ENCODE measurements around the gene GRIK3.

The GRIK3 gene

DNA sequence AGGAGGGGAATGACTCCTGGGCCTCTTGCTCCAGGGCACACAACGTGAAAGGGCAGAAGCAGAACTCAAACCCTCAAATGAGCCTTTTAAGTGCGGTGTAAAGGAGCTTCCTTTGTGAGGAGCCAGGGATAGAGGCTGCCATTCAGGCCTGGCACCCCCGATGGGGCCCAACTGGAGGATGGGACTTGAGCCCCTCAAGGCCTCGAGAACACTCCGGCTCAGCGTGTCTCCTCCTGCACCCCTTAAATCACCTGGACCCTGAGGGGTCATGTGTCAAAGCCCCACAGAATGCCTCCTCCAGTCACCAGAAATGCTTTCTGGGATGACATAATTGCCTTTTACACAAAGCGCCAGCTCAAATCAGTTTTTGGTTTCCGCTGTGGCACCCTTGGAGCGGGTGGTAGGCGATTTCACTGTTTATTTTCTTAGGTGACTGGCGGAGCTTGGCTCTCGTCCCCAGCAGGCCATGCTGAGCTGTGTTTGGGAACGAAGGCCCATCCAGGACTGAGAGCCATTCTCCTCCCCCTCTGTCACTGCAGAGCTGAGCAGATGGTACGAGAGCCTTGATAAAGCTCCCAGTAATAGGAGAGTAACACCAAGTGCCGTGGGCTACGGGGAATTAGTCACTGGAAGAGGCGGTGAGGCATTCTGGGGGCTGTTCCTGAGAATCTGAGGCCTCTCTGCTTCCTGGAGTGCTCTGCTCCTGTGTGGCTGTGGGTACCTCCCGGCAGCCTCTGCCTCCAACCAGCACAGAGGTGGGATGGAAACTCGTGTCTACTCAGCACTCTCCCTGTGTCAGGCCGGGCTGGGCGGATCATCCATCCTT lies 163.0 kb downstream of the GRIK3 start:
- no peak for DNase-seq

DNA sequence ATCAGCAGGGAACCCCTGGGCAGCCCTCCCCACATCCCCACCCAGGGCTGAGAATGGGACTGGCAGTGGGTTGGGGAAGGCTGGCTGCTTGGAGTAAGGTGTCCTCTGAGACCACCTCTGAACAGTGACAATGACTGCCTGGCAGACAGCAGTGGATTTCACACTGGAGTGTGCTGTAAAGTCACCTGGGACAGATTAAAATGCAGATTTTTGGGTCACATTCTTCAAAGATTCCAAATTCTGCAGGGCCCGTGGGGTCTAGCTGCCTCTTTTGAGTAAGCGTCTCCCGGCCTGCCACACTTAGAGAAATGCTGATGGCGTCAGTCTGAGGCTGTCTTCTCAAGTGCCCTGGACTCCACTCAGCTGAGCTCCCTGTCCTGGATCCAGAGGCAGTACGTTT lies 164.5 kb downstream of the GRIK3 start:
- DNase-seq: no peak

- DNase-seq: no peak
These were observed 165.3 kb downstream of the GRIK3 start for GRCh38 chr1:36869054-36869453.

DNA sequence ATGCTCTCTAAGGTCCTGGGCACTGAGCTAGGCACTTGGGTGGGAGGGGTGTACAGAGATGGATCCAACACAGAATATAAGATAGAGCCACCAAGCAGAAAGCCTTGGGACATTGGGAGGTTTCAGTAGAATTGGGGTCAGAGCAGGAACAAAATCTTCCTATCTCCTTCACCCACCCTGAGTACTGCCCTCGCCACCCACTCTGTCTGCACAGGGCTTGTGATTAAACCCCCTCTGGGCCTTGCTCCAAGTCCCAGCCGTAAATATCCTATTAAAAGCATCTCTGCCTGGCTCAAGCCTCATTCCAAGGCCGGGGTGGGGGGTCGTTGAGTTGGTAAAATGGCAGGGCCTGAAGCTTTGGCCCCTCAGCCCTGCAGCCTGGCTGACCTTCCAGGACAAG lies 166.7 kb downstream of the GRIK3 start:
- DNase-seq: no peak

DNA sequence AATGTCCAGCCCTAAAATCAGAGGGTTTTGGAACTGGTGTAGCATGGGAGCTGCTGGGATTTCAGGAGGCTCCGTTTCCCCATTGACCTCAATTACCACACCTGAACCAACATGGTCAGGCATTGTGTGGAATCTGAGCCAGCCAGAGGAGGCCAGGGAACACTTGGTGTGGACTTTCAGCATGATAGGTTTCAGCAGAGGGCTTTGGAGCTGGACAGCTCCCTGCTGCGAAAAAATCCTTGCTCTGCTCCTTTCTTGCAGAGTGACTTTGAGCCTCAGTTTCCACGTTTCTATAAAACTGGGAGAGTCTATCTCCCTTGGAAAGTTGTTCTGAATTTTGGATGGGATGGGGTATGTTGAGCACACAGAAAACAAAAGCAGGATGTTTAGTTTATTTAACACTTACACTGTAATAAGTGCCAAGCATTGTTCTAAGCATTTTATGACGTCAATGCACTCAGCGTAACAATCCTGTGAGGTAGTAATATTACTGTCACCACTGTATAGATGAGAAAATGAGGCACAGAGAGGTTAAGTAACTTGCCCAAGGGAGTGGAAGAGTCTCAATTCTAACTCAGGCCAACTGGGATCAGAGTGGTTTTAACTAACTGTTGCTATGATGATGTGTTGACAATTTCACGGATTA lies 168.0 kb downstream of the GRIK3 start:
- DNase-seq: no peak

GRCh38 chr1:36865602-36865900 lies 168.8 kb downstream of the GRIK3 start:
- DNase-seq: no peak

GRCh38 chr1:36864823-36865601 lies 169.3 kb downstream of the GRIK3 start:
- no peak for DNase-seq

GRCh38 chr1:36864182-36864822 lies 170.0 kb downstream of the GRIK3 start:
- DNase-seq: peak; percentile 4

- DNase-seq: no peak
These were observed 170.8 kb downstream of the GRIK3 start for GRCh38 chr1:36863500-36863899.

DNA sequence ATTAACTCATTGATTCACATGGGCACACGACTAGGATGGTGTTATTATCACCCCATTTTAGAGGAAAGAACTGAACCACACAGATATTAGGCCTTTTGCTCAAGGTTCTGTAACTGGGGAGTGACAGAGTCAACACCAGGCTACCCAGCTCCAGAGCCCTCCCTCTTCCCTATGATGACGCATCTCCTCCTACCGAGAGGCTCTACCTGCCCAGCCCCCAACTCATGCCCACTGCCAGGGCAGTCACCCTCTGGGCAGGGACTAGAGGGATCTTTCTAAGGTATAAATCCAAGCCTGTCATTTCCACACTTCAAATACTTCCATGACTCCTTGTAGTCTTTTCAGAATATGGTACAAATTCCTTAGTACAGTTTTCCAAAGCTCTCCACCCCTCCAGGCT lies 171.3 kb downstream of the GRIK3 start:
- DNase-seq: no peak

DNA sequence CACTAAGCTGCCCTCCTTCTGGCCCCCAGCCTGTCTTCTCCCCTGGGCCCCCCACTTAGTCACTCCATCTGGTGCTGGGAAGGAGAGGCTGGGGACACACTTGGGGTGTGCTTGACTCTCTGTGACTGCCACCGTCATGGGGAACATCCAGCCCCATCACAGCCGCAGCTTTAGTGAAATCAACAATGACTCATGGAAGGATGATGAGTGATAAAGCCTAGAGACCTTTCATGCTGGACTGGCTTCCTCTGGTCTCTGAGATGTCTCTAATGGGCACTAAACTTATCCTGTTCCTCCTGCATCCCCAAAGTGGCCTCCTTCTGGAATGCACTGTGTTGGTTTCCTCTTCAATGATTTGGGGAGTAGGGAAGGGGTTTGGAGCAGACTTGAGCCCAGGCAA lies 172.9 kb downstream of the GRIK3 start:
- DNase-seq: no peak

- no peak for DNase-seq
These were observed 174.4 kb downstream of the GRIK3 start for GRCh38 chr1:36859926-36860325.

GRCh38 chr1:36858981-36859380 lies 175.3 kb downstream of the GRIK3 start:
- DNase-seq: no peak

GRCh38 chr1:36858553-36858952 lies 175.8 kb downstream of the GRIK3 start:
- no peak for DNase-seq

DNA sequence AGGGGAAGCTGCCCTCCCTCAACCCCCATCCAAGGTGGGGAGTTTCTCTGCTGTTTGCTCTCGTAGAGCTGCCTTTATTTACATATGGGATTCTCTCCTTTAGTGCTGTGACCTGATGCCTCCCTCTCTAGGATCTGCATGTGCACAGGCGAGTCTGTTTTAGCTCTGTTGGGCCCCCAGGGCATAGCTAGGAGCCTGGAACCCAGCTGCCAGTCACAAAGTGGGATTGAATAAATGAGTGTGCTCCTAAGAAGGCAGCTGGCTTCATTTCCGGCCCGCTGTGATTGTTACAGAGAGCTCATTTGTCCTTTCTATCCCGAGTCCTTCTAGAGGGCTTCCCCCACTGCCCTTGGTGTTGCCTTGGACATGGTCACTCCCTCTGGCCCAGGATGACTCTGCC lies 176.6 kb downstream of the GRIK3 start:
- no peak for DNase-seq

DNA sequence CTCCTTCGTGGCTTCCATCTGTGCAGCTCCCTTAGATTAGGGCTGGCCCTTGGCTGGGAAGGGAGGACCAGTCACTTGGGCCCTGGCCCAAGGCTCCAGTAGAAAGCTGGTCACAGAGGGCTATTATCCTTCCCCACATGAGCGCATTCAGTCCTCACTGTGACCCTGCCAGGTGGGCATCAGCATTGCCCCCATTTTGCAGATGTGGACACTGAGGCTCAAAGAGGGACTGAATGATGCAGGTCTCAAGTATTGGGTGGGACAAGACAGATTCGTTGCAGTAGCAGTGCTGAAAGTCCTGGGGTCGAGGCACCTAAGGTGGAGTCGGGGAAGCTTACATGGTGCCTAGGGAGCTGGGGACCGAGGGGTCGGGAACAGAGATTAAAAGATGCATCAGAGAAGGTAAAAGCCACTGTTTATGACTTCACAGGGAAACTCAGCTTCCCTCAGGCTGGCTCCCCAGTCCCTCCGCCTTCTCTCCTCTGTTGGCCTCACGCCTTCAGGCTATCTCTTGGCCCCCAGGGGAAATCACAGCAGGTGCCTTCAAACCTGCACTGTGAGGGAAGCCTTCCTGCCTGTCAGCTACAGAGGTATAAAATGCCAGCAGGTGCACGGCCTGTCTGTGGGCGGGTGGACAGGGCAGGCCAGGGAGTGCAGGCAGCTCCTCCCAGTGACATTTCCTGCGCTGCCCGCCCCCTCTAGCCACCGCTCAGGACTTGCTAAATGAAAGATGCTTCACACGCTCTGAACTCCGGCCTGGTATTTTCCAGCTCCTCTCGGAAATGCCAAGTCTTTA lies 178.4 kb downstream of the GRIK3 start:
- no peak for DNase-seq

- DNase-seq: no peak
These were observed 180.7 kb downstream of the GRIK3 start for GRCh38 chr1:36853638-36854037.

GRCh38 chr1:36852586-36852985 lies 181.7 kb downstream of the GRIK3 start:
- no peak for DNase-seq

DNA sequence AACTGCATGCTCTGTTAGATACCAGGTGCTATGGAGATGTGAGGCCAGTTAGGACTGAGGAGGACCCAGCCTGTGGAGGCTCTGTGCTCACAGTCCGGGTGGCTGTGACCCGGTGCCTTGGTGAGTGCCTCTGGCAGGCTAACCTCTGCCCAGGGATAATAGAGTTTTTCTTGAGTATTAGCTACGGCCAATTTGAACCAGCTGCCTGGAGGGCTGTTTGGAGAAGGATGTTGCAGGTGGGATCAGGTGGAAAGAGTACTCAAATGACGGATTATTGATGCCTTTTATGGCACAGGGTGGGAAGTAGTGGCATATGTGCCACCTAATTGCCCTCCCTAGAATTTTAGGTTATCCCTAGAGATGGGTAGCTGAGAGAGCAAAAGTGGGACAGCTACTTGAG lies 182.7 kb downstream of the GRIK3 start:
- DNase-seq: no peak

DNA sequence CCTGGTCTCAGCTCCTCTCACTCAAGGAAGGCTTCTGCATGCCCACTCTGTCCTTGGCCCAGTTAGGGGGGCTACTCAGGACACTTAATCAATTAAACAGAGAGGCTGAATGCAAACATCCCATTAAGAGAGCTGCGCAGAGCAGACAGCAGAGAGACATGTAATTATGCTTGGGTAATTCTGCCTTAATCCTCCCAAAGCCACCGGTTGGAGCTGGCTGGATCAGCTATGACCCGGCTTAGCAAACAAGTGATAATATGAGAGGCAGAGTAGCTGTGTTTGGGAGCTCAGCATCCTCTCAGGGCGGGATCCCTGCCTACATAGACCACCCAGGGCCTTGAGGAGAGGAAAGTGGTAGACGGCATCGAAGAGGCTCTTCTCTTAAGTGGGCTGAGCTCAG lies 183.2 kb downstream of the GRIK3 start:
- DNase-seq: no peak

DNA sequence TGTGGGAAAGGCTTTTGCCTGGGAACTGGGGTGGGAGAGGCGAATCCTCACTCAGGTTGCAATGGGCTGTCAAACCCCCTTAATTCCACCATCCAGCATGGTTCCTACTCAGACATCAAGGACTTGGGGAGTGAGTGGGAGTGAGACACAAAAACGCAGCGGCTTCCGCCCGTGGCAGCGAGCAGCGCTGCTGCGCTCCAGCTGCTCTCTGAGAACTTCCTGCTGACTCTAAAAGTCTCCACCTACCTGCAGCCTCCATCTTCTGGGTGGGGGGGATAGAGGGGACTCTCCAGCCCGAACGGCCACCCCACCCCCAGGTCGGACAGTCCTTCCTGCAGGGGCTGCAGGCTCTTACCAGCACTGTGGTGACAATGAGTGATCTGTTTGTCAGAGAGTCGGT lies 184.4 kb downstream of the GRIK3 start:
- DNase-seq: no peak

DNA sequence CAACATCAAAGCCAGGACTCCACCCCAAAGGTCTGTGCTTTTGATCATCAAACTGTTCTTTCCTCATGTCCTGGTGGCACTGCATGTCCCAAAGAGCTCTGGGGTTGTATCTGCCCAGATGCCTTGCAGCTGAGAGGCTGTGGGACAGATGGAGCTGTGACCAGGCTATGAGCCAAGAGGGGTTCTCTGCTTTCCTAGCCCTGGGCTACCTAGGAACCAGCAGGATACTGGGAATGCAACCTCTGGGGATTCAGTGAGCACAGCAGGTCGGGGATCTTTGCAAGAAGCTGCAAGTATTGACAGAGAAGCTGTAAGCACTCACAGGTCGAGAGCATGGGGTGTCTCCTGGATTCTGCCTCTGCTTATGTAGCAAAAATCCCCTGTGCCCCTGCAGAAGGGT lies 186.6 kb downstream of the GRIK3 start:
- no peak for DNase-seq

- no peak for DNase-seq
These were observed 187.1 kb downstream of the GRIK3 start for GRCh38 chr1:36847186-36847585.
